ENCODE data around the gene SCAF4.
"Not testable (repeated sequence)": the region's sequence is repeated elsewhere in the genome, so short reads cannot be mapped to it uniquely, and the experiment has no call there.

Gene SCAF4

GRCh38 chr21:31737586-31738397, 5.9 kb upstream of the SCAF4 start:
- DNase-seq = not testable (repeated sequence)

- DNase-seq = no peak
These were observed 3.6 kb upstream of the SCAF4 start for GRCh38 chr21:31735511-31735992.

GRCh38 chr21:31733551-31734149, 1.7 kb upstream of the SCAF4 start:
- peak; percentile 40 for DNase-seq

- peak; percentile 61 for DNase-seq
These were observed 956 bp upstream of the SCAF4 start for GRCh38 chr21:31732597-31733550.

- DNase-seq = peak; percentile 65
These were observed 662 bp downstream of the SCAF4 start for GRCh38 chr21:31731056-31731856.

- peak; percentile 65 for DNase-seq
These were observed 1.2 kb downstream of the SCAF4 start for GRCh38 chr21:31730712-31731055.

GRCh38 chr21:31729622-31730343, 2.1 kb downstream of the SCAF4 start:
- peak; percentile 10 for DNase-seq

- DNase-seq = no peak
These were observed 3.0 kb downstream of the SCAF4 start for GRCh38 chr21:31728952-31729351.

GRCh38 chr21:31728191-31728590, 3.7 kb downstream of the SCAF4 start:
- DNase-seq = no peak

- DNase-seq = no peak
These were observed 4.7 kb downstream of the SCAF4 start for GRCh38 chr21:31727181-31727580.

GRCh38 chr21:31726407-31726806, 5.5 kb downstream of the SCAF4 start:
- DNase-seq = no peak

- DNase-seq = no peak
These were observed 6.6 kb downstream of the SCAF4 start for GRCh38 chr21:31725202-31725839.

GRCh38 chr21:31724552-31724951, 7.4 kb downstream of the SCAF4 start:
- DNase-seq = no peak

GRCh38 chr21:31721381-31721780, 10.5 kb downstream of the SCAF4 start:
- no peak for DNase-seq

- DNase-seq = no peak
These were observed 11.2 kb downstream of the SCAF4 start for GRCh38 chr21:31720739-31721138.

- no peak for DNase-seq
These were observed 11.6 kb downstream of the SCAF4 start for GRCh38 chr21:31720330-31720729.

- DNase-seq = no peak
These were observed 15.8 kb downstream of the SCAF4 start for GRCh38 chr21:31716106-31716505.

GRCh38 chr21:31714741-31715365, 17.1 kb downstream of the SCAF4 start:
- DNase-seq = no peak

GRCh38 chr21:31713973-31714740, 17.8 kb downstream of the SCAF4 start:
- DNase-seq = no peak

GRCh38 chr21:31713115-31713514, 18.8 kb downstream of the SCAF4 start:
- DNase-seq = no peak

Data from NCI-H69 (cell line).